Measurements from ENCODE around the gene SEC61A2. TPM values are rescaled to one million over a fixed set of nuclear protein-coding genes. Genes with fewer than 3 reads are reported as not detected.
A peak's percentile ranks its signal among the peaks of the same experiment; 100 is the strongest.

The SEC61A2 gene
- total RNA-seq, 1 donor from 2014 or later = 14.3 TPM

GRCh38 chr10:12195281-12195602 is 65.8 kb downstream of the SEC61A2 start:
- Histone ChIP-seq H3K79me2 (ENCODE audit: insufficient read depth, low read length) (peaks cover 92% of the 10 kb centered on the region), H2AFZ (ENCODE audit: low read depth, low read length) (peak overlapping the region; percentile 93), H3K36me3 (ENCODE audit: insufficient read depth, low read length) (peaks cover 10% of the 10 kb centered on the region), H3K27ac (ENCODE audit: low read depth, low read length) (peak overlapping the region; percentile 91), H3K27me3 (ENCODE audit: insufficient read depth, low read length) (no peaks in the 10 kb centered on the region), H3K4me1 (ENCODE audit: insufficient read depth, low read length) (peaks cover 8% of the 10 kb centered on the region), H4K20me1 (ENCODE audit: insufficient read depth, low read length) (peaks cover 34% of the 10 kb centered on the region), H3K9ac (ENCODE audit: low read length) (peak overlapping the region; percentile 93), H3K4me3 (ENCODE audit: insufficient read depth, low read depth, low read length) (peak overlapping the region; percentile 95), H3K4me2 (ENCODE audit: low read length) (peak overlapping the region; percentile 91), H3K9me3 (ENCODE audit: insufficient read depth, low read depth, low read length) (no peaks in the 10 kb centered on the region)
- Mint-ChIP-seq H3K4me1 (ENCODE audit: low read depth, unreplicated experiment) (peaks cover 15% of the 10 kb centered on the region), H3K27ac (ENCODE audit: unreplicated experiment) (peak overlapping the region; percentile 98), H3K36me3 (ENCODE audit: low read depth, unreplicated experiment) (peaks cover 1% of the 10 kb centered on the region), H3K4me3 (ENCODE audit: unreplicated experiment) (peak overlapping the region; percentile 95), H3K27me3 (ENCODE audit: low read depth, unreplicated experiment) (no peaks in the 10 kb centered on the region), H3K9me3 (ENCODE audit: unreplicated experiment) (no peaks in the 10 kb centered on the region)
- no peak for TF ChIP-seq CTCF (IDR thresholded peaks at IDR 0.05; ENCODE audit: insufficient read depth, low read depth, low read length)
- TF ChIP-seq EZH2 (IDR thresholded peaks at IDR 0.05; ENCODE audit: insufficient read depth, low read length) = no peak
- DNase-seq (ENCODE audit: low read depth) (no peak), FAIRE-seq (no peak)

- Histone ChIP-seq H3K4me3 (ENCODE audit: insufficient read depth, low read depth, low read length) (peak within 1 kb of the TSS; percentile 95), H3K79me2 (ENCODE audit: insufficient read depth, low read length) (peaks cover 92% of the 10 kb centered on the region), H2AFZ (ENCODE audit: low read depth, low read length) (peak within 1 kb of the TSS; percentile 93), H3K4me1 (ENCODE audit: insufficient read depth, low read length) (peaks cover 8% of the 10 kb centered on the region), H3K9me3 (ENCODE audit: insufficient read depth, low read depth, low read length) (no peaks in the 10 kb centered on the region), H3K27me3 (ENCODE audit: insufficient read depth, low read length) (no peaks in the 10 kb centered on the region), H3K9ac (ENCODE audit: low read length) (peak within 1 kb of the TSS; percentile 93), H3K36me3 (ENCODE audit: insufficient read depth, low read length) (peaks cover 10% of the 10 kb centered on the region), H3K27ac (ENCODE audit: low read depth, low read length) (peak within 1 kb of the TSS; percentile 91), H3K4me2 (ENCODE audit: low read length) (peak within 1 kb of the TSS; percentile 91), H4K20me1 (ENCODE audit: insufficient read depth, low read length) (peaks cover 31% of the 10 kb centered on the region)
- no peaks in the 10 kb centered on the region for H3K9me3 Mint-ChIP-seq (ENCODE audit: unreplicated experiment)
- H3K27me3 Mint-ChIP-seq (ENCODE audit: low read depth, unreplicated experiment) = no peaks in the 10 kb centered on the region
- H3K4me3 Mint-ChIP-seq (ENCODE audit: unreplicated experiment) = peak within 1 kb of the TSS; percentile 95
- H3K27ac Mint-ChIP-seq (ENCODE audit: unreplicated experiment) = peak within 1 kb of the TSS; percentile 98
- TF ChIP-seq EZH2 (IDR thresholded peaks at IDR 0.05; ENCODE audit: insufficient read depth, low read length) (no peak), CTCF (IDR thresholded peaks at IDR 0.05; ENCODE audit: insufficient read depth, low read depth, low read length) (no peak)
- peak; percentile 85 for DNase-seq (ENCODE audit: low read depth)
- H3K36me3 Mint-ChIP-seq (ENCODE audit: low read depth, unreplicated experiment) = peaks cover 1% of the 10 kb centered on the region
- peaks cover 15% of the 10 kb centered on the region for H3K4me1 Mint-ChIP-seq (ENCODE audit: low read depth, unreplicated experiment)
- FAIRE-seq = no peak
These were observed 66.4 kb downstream of the SEC61A2 start, which contains the start of the genes CDC123 and NUDT5 for GRCh38 chr10:12195603-12196506. TSS of gene CDC123 (plus strand) at chr10:12196188. CDS start at chr10:12196246, 58 bp downstream. TSS of gene NUDT5 (minus strand) at chr10:12195891. CDS start at chr10:12186291, 9,600 bp downstream.
